Measurements from ENCODE around the gene KSR2.
"Not testable (repeated sequence)": the region's sequence is repeated elsewhere in the genome, so short reads cannot be mapped to it uniquely, and the experiment has no call there.

The KSR2 gene

GRCh38 chr12:117679776-117680175 lies 289.0 kb downstream of the KSR2 start:
- no peak for DNase-seq

GRCh38 chr12:117674763-117675162 lies 294.0 kb downstream of the KSR2 start:
- DNase-seq = no peak

DNA sequence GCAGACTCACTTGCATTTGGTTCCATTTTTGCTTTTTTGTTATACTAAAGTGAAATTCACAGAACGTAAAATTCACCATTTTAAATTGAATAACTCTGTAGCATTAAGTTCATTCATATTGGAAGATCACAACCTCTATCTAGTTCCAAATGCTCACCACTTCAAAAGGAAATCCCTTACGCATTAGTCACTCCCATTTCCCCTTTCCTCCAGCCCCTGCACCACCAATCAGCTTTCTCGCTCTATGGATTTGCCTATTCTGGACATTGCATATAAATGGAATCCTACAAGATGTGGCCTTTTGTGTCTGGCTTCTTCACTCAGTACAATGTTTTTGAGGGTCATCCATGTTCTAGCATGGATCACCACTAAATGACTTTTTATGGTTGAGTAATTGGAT lies 294.5 kb downstream of the KSR2 start:
- no peak for DNase-seq

GRCh38 chr12:117671734-117672133 lies 297.1 kb downstream of the KSR2 start:
- DNase-seq = no peak

GRCh38 chr12:117664169-117664568 lies 304.6 kb downstream of the KSR2 start:
- no peak for DNase-seq

GRCh38 chr12:117662620-117663395 lies 306.0 kb downstream of the KSR2 start:
- DNase-seq = no peak

GRCh38 chr12:117662220-117662619 lies 306.6 kb downstream of the KSR2 start:
- DNase-seq = no peak

GRCh38 chr12:117661471-117661870 lies 307.3 kb downstream of the KSR2 start:
- no peak for DNase-seq

- DNase-seq = no peak
These were observed 307.9 kb downstream of the KSR2 start for GRCh38 chr12:117660896-117661295.

DNA sequence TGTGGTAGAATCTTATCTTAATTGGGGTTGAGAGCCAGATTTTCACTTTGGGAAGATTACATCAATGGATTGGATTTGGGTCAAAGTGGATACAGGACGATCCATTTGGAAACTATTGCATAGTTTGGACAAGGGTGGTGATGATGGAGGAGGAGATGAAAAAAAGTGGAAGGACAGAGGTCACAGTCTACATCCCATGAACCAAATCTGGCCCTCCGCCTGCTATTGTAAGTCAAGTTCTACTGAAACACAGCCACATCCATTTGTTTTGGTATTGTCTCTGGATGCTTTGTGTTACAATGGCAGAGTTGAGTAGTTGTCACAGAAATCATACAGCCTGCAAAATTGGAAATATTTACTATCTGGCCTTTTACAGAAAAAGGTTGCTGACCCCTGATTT lies 310.6 kb downstream of the KSR2 start:
- no peak for DNase-seq

GRCh38 chr12:117649796-117650195 lies 319.0 kb downstream of the KSR2 start:
- no peak for DNase-seq

- DNase-seq = no peak
These were observed 322.3 kb downstream of the KSR2 start for GRCh38 chr12:117646520-117646919.

DNA sequence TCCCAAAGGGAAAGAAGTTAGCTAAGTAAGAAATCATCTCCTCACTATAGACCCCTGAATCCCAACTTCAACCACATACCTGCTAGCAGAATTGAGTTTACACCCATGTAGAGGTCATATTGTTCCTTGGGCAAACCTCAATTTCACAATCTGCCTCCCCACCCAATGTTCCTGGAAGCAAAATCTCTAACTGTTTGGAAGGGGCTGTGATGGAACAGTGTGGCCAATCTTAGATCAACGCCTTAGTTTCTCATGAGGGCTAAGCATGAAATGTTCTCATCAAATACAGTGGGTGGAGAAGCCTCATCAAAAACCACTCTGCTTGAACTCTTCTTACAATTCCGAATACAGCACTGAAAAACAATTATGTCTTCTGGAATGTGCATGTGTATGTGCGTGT lies 323.3 kb downstream of the KSR2 start:
- DNase-seq = no peak

GRCh38 chr12:117643971-117644370 lies 324.8 kb downstream of the KSR2 start:
- DNase-seq = no peak

GRCh38 chr12:117641885-117642284 lies 326.9 kb downstream of the KSR2 start:
- DNase-seq = no peak

DNA sequence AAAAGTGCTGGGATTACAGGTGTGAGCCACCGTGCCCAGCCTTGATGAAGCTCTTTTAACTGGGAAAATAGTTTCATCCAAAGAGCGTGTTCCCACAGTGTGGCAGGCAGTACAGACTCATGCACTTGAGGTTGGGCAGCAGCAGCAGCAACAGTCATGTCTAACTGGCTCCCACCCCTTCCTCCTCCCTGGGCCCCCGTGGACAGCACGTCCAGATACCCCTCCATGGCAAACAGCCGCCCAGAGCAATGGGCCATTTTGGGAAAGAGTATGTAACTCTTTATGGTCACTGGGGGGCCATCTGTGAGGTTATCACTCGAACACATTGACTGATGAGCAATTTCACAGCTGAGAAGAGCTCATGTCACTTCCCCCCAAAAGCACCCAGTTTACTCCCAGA lies 328.3 kb downstream of the KSR2 start:
- DNase-seq = no peak

- no peak for DNase-seq
These were observed 339.3 kb downstream of the KSR2 start for GRCh38 chr12:117629454-117629853.

GRCh38 chr12:117628711-117629110 lies 340.1 kb downstream of the KSR2 start:
- not testable (repeated sequence) for DNase-seq

DNA sequence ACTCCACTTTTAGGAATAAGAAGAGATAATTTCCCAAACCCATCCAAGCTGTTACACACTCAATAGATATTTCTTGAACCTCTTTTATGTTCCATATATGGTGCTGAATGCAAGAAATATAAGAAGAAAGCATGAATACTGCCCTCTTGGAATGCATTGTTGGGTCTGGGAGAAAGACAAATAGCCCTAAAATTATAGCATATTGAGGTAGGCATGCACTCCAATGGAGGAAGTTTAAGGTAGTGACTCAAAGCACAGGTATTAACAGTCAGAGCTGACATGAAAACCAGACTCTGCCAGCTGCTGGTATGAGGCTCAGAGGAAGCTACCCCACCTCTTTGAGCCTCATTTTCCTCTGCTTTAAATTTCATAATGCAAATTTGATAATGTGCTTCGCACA lies 346.0 kb downstream of the KSR2 start:
- no peak for DNase-seq

DNA sequence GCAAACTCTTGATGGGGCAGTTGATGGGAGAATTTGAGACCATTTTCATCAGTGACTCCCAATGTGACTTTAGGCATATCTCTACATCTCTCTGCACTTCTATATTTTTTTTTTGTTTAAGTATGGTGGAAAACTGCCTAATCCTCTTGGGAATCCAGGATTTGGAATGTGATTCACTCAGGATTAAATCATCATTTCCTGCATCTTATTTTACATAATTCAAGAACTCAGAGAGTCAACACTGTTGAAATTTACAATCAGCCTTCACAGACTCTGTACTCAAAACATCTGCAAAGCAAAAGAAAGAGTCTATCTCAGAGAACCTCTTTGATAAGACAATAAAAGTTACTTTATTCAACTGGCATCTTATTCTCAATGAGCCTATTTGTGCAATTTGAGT lies 346.7 kb downstream of the KSR2 start:
- DNase-seq = no peak

- no peak for DNase-seq
These were observed 361.0 kb downstream of the KSR2 start for GRCh38 chr12:117607778-117608177.

DNA sequence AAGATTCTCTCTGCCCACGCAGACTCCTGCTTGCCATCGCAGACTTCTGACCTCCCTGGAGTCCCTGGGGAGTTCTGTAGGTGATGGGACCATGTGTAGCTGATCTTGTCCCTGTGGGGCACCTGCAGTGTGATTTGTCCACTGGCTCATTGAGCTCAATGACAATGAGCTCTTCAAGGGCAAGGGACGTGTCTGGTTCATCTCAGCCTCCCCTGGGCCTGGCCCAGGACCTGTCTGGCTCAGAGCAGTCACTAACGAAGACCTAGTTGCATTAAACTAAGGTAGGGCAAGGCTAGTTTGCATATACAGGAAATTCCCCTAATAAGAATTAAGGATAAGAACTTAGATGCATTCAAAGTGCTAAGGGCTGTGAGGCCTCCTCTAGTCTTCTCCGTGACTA lies 361.8 kb downstream of the KSR2 start:
- no peak for DNase-seq

- DNase-seq = no peak
These were observed 362.8 kb downstream of the KSR2 start for GRCh38 chr12:117606024-117606423.

DNA sequence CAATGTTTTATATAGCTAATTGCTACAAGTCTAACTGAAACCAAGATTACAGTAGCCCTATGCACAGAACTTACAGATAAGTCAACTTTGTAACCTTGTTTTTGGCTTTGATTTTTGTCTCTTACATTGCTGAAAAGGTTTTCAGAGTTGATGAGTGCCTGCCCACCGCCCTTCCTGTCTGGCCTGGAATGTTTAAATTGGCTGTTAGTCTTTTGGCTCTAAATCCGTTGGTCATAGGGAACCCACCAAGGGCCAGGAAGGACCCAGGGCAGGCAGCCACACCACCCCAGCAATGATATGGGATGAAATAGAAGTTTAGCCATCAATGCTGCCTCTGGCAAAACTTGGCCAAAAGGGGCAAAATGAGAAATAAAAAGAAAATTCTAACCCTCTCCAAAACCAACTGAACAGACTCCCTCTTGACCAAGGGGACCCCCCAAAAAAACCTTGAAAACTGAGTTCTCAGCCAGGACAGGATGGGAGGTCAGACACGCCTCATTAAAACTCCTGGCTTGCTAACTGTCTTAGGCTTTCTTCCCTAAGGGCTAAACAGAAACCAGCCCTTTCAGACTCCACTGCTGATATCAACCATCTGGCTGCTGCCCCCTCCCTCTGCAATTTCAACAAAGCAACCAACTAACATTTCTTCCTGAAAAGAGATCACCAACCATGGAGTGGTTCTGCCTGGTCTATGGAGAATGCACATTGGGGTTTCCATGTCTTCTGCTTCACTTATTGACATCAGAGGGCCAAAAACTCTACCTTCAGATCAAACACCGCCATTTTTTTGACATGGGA lies 365.3 kb downstream of the KSR2 start:
- no peak for DNase-seq
